Measurements from ENCODE around the gene CRADD.
A peak's percentile ranks its signal among the peaks of the same experiment; 100 is the strongest.
"Not testable (repeated sequence)": the region's sequence is repeated elsewhere in the genome, so short reads cannot be mapped to it uniquely, and the experiment has no call there.

Gene CRADD

DNA sequence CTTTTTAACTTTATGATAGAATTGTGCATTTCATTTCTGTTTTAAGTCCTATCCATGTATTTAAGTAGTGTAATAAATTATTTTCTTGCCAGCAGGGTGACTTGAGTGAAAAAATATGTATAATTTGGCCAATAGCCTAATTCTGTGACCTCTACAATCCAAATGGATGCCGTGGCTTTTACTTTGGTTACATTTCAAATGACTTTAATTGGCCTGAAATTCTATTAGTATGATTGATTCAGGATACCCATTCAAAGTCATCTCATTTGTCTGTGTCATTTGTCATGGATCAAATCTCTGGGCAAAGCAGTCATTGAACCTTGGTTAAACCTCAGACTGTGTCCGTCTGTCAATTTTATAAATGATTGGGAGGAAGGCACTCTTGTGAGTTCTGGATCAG, 29.6 kb downstream of the CRADD start:
- DNase-seq (ENCODE audit: low spot score), result no peak

DNA sequence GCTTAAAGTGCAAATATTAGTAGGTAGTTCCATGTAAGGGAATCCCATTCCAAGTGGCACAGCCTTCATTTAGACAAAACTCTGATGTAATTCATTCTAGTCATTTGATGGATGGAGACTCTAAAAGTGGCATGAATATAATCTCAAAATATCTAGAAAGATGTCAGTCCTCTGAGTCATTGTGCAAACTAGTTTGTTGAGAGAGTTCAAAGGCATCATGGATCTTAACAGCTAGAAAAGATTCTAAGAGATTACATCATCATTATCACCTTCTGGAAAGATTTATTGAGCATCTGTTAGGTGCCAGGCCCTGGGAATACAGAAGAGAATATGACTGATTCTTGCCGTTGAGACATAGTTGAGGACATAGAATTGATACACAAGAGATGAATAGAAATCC, 30.7 kb downstream of the CRADD start:
- no peak for DNase-seq (ENCODE audit: low spot score)

GRCh38 chr12:93708952-93709351, 31.8 kb downstream of the CRADD start:
- no peak for DNase-seq (ENCODE audit: low spot score)

DNA sequence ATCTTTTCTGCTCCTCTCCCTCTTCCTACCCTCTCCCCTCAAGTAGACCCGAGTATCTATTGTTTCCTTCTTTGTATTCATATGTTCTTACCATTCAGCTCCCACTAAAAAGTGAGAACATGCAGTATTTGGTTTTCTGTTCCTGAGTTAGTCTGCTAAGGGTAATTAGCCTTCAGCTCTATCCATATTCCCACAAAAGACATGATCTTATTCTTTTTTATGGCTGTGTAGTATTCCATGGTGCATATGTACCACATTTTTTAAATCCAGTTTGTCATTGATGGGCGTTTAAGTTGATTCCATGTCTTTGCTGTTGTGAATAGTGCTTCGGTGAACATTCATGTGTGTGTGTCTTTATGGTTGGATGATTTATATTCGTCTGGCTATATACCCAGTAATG, 32.2 kb downstream of the CRADD start:
- DNase-seq (ENCODE audit: low spot score), result no peak

- DNase-seq (ENCODE audit: low spot score), result no peak
Observed at GRCh38 chr12:93710574-93710926, 33.4 kb downstream of the CRADD start.

GRCh38 chr12:93711502-93711901, 34.3 kb downstream of the CRADD start:
- not testable (repeated sequence) for DNase-seq (ENCODE audit: low spot score)

- DNase-seq (ENCODE audit: low spot score), result no peak
Observed at GRCh38 chr12:93712200-93712599, 35.0 kb downstream of the CRADD start.

- no peak for DNase-seq (ENCODE audit: low spot score)
Observed at GRCh38 chr12:93713060-93713459, 35.9 kb downstream of the CRADD start.

DNA sequence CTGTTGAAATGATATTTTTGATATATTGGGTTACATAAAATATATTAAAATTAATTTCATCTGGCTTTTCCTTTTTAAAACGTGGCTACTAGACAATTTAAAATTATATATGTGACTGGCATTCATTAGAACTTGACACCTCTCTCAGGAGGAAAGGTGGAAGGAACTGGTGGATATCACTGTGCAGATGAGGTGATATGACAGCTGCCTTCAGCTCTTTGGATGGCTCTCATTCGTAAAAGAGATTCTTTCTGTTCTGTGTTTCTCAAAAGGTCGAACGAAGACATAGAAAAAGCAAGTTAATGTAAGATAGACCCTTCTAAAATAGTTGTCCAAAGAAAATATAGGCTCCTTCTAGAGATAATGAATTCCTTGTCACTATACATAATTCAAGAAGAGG, 36.6 kb downstream of the CRADD start:
- DNase-seq (ENCODE audit: low spot score), result no peak

DNA sequence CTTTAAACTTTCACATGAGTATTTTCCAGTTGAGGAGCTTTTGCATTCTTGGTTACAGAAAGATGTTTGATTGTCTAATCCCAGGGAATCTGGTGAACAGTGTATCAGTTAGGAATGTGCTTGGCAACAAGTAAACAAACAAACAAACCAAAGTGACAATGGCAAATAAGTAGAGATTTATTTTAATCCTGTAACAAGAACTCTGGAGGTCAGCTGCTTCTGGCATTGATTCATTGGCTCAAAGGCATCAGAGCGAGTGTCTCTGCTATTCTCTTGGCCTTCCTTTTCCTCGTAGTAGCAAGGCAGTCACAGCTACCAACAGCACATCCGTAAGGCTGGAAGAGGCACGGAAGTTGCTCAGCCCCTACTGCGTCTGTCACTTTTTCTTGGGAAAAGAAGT, 37.2 kb downstream of the CRADD start:
- DNase-seq (ENCODE audit: low spot score), result no peak

DNA sequence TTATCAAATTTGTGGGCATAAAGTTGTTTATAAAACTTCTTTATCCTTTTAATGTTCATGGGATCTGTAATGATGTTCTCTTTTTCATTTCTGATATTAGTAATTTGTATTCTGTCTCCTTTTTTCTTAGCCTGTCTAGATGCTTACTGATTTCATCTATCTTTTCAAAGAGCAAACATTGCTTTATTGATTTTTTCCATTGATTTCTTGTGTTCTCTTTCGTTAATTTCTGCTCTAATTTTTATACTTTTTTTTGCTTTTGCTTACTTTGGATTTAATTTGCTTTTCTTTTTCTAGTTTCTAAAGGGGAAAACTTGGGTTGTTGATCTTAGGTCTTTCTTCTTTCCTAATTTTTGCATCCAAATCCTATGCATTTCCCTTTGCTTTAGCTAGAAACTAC, 42.5 kb downstream of the CRADD start:
- DNase-seq (ENCODE audit: low spot score), result no peak

DNA sequence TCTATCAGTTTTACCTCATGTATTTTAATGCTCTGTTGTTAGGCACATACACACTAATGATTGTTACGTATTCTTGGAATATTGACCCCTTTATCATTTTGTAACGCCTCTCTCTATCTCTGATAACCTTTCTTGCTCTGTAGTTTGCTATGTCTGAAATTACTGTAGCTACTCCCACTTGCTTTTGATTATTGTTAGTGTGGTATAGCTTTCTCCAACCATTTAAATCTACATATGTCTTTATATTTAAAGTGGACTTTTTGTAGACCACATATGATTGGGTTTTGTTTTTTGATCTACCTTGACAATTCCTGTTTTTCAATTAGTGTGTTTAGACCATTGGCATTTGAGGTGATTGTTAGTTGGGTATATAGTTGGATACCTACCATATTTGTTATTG, 43.4 kb downstream of the CRADD start:
- DNase-seq (ENCODE audit: low spot score), result no peak

GRCh38 chr12:93722179-93722578, 45.0 kb downstream of the CRADD start:
- DNase-seq (ENCODE audit: low spot score), result no peak

- DNase-seq (ENCODE audit: low spot score), result peak; percentile 13
Observed at GRCh38 chr12:93722835-93723567, 45.8 kb downstream of the CRADD start.

DNA sequence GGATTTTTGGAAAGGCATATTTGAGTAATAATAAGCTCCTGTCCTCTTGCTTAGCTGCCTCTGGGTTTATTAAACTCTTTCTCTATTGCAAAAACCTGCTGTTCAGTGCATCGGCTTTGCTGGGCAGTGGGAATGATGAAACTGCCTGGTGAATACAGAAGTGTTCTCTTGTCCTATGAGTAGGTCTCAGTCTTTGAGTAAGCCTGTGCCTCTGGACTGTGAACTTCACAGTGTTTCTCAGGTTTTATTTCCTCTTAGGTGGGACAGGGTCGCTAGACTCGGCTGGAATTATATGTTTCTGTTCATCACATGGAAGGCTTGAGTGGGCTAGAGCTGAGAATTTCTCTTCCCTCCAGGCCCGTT, 46.4 kb downstream of the CRADD start:
- no peak for DNase-seq (ENCODE audit: low spot score)

GRCh38 chr12:93725531-93725930, 48.4 kb downstream of the CRADD start:
- DNase-seq (ENCODE audit: low spot score), result no peak

GRCh38 chr12:93727195-93727811, 50.1 kb downstream of the CRADD start:
- DNase-seq (ENCODE audit: low spot score), result no peak

DNA sequence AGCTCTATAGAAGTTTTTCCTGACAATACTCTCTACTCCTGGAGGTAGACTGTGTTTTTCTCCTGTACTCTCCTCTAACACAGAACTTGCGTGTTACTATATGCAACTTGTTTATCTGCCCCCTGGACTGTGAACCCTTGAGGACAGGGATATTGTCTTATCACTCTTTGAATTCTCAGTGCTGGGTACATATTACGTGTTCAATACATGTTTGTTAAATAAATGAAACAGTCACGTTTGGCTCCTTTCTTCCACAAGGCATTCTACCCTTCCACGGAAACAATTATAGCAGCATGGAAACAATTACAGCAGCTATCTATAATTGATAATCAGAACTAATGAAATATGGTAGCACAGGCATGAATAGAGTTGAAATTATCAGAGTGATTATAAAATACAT, 50.7 kb downstream of the CRADD start:
- DNase-seq (ENCODE audit: low spot score), result no peak

DNA sequence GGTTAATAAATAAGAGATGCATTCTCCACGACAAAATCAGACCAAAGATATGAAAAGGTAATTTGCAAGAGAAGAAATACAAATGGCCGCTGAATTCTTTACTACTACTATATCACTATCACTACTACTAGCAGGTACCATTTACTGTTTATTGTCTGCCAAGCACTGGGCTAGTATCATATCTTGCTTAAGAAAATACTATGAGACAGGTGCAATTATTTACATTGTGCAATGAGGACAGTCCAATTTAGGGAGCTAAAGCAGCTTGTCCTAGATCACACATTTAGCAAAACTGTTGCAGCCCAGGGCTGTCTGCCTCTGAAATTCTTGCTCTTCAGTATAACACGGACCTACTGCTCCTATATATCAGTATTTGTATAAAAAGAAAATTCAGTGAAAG, 52.8 kb downstream of the CRADD start:
- no peak for DNase-seq (ENCODE audit: low spot score)

GRCh38 chr12:93733358-93733757, 56.2 kb downstream of the CRADD start:
- DNase-seq (ENCODE audit: low spot score), result no peak

DNA sequence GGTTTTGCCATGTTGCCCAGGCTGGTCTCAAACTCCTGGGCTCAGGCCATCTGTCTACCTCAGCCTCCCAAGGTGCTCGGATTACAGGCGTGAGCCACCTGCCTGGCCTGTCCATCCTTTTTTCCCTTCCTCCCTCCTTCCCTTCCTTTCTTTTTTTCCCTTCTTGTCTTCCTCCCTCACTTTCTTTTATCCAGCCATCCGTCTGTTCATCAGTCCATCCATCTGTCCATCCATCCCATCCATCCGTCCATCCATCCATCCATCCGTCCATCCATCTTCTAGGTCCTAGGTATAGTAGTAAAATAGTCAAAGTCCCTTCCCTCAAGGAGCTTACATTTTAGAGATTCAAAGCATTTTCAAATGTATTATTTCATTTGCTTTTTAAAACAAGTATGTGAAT, 56.8 kb downstream of the CRADD start:
- no peak for DNase-seq (ENCODE audit: low spot score)

GRCh38 chr12:93734784-93735183, 57.6 kb downstream of the CRADD start:
- DNase-seq (ENCODE audit: low spot score), result no peak

DNA sequence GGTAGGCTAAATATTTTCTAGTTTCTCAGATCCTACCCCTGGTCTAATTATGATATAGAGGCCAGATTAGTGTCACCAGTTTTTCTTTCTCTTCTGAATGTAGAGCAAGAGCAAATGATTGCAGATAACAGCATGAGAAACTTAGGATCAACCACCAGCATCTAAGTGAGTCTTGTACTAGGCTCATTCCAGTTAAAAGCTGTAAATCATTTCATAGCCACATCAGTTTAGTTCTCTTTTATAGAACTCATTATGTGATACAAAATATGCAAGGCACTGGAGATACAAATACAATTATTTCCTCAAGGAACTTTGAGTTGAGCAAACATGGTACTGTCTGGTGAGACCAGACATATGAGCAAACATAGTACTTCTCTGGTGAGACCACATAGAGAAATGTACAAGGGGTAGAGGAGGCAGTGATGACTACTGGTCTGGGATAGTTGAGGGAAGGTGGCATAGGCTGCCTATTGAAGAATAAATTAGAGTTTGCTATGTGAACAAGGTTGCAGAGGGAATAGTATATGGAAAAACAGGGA, 59.5 kb downstream of the CRADD start:
- no peak for DNase-seq (ENCODE audit: low spot score)
